Psoas muscle (tissue), 8 donors: ENCODE data around the gene PRR16. TPM values are rescaled to one million over a fixed set of nuclear protein-coding genes. Genes with fewer than 3 reads are reported as not detected.

Experiments
- ATAC-seq, 4 donors: fragments of 200-7000 bp; cut with Tn5 transposase; one replicate each; pipeline ENCODE4 v1.9.1; 2020; ENCODE audit warnings: moderate library complexity in 3 of 4, mild to moderate bottlenecking in 2 of 4
- DNase-seq, 2 donors: peaks; one replicate each; pipeline ENCODE4 v3.0.0-alpha.2; 2020
- H3K27ac ChIP-seq: fragments of 200-600 bp; one replicate; pipeline ENCODE4 v1.8.0; 2022
- H3K27me3 ChIP-seq, 3 donors: fragments of 200-600 bp in 1 of 3; one replicate each; pipeline versions ENCODE4 v1.6.1 to v1.8.0; 2013 to 2022; ENCODE audit warnings: low read length in 2 of 3, mild to moderate bottlenecking in 2 of 3, moderate library complexity in 1 of 3; ENCODE audit not compliant: insufficient read depth in 3 of 3
- H3K36me3 ChIP-seq, 2 donors: fragments of 200-600 bp in 1 of 2; one replicate each; pipeline versions ENCODE4 v1.6.1 to v1.8.0; 2013 to 2022; ENCODE audit warnings: low read depth in 1 of 2, mild to moderate bottlenecking in 1 of 2, moderate library complexity in 1 of 2; ENCODE audit not compliant: insufficient read depth in 1 of 2
- H3K4me1 ChIP-seq: fragments of 200-600 bp; one replicate; pipeline ENCODE4 v1.8.0; 2022
- H3K4me3 ChIP-seq: fragments of 200-600 bp; one replicate; pipeline ENCODE4 v1.8.0; 2022; ENCODE audit warnings: mild to moderate bottlenecking
- H3K9me3 ChIP-seq: fragments of 200-600 bp; one replicate; pipeline ENCODE4 v1.8.0; 2022
- CTCF ChIP-seq: fragments of 200-600 bp; IDR thresholded peaks from one replicate; pipeline ENCODE4 v1.8.0; 2022; ENCODE audit warnings: antibody characterized with exemption
- WGBS, 3 donors: extraction: QIAGEN DNeasy Blood & Tissue Kit; methylation state at CpG; one replicate each; pipeline versions ENCODE4 v1.1.6 to v1.1.7; 2013; 5-methylcytosine and 5-hydroxymethylcytosine counted together
- intact Hi-C, 2 donors: fragments of 100-400 bp; cut with DNase I; formaldehyde crosslinking; loops; one replicate each; pipeline versions ENCODE4 v1.11.0 to v1.14.2; 2022
- polyA plus RNA-seq, 3 donors: library from polyadenylated mRNA; stranded (reverse); fragments of 200-250 nt; gene quantifications; one replicate each; pipeline ENCODE4 v1.2.3, GENCODE V29; 2013
- total RNA-seq, 4 donors: library from RNA; stranded (reverse); fragmentation: NEBNext Ultra II Directional in 2 of 4; extraction: Animal tissue kit (Norgen Biotek cat#: 25700) in 2 of 4; gene quantifications; one replicate each; pipeline versions ENCODE4 v1.2.1 to v1.2.4, GENCODE V29; 2021 to 2023
- donor health status: healthy with polysubstance abuse.
- donor health status: DM: no; HTN: no; CAD: no; lungs with moderate emphysema.
- donor health status: Bipolar disorder and iron deficiency.
- donor health status: healthy.
- donor health status: DM: yes; HTN: yes; CAD: no.
- donor health status: DM: no; HTN: no; CAD: no.
- donor health status: DM: no; HTN: no; CAD: no.
- donor health status: DM: yes; HTN: yes; CAD: no.

The PRR16 gene
- total and polyA plus RNA-seq, 7 donors: 1.3 to 12.1 (median 3.1) TPM

- TF ChIP-seq CTCF: no peak
- peak; percentile 39 to 65 for DNase-seq
- H3K4me3 ChIP-seq: peak overlapping the region; percentile 76
- ATAC-seq: peak; percentile 49 to 77 (median 72)
- intact Hi-C loops: loop anchor here (10.0 kb wide), 2 partner anchors 411 to 521 kb away; no protein-coding TSS in a partner anchor
- H3K27ac ChIP-seq: peak overlapping the region; percentile 74
- no peaks in the 10 kb centered on the region for H3K9me3 ChIP-seq
- peaks cover 20% of the 10 kb centered on the region for H3K4me1 ChIP-seq
- WGBS, 3 donors: 1% methylated on average over 31 to 33 of the region's 33 CpGs
- no peaks in the 10 kb centered on the region for H3K36me3 ChIP-seq
- no peaks in the 10 kb centered on the region for H3K27me3 ChIP-seq
These were observed 1.4 kb downstream of the PRR16 start for GRCh38 chr5:120465436-120465961.

- no peak for ATAC-seq
- no peak for DNase-seq
- WGBS, 3 donors: 52 to 57% (median 56%) methylated on average over 4 of the region's 4 CpGs
- TF ChIP-seq CTCF: no peak
- intact Hi-C loops: loop anchor here (10.0 kb wide), 2 partner anchors 412 to 522 kb away; no protein-coding TSS in a partner anchor
- no peaks in the 10 kb centered on the region for H3K36me3 ChIP-seq
- no peaks in the 10 kb centered on the region for H3K9me3 ChIP-seq
- H3K4me3 ChIP-seq: peak overlapping the region; percentile 76
- peaks cover 20% of the 10 kb centered on the region for H3K4me1 ChIP-seq
- no peaks in the 10 kb centered on the region for H3K27me3 ChIP-seq
- peak overlapping the region; percentile 74 for H3K27ac ChIP-seq
These were observed 2.4 kb downstream of the PRR16 start for GRCh38 chr5:120466341-120467006.

GRCh38 chr5:120471971-120472370 is 7.9 kb downstream of the PRR16 start:
- intact Hi-C loops: no loop called here
- ATAC-seq: no peak

GRCh38 chr5:120472911-120473310 is 8.8 kb downstream of the PRR16 start:
- peaks cover 6% of the 10 kb centered on the region for H3K4me1 ChIP-seq
- no peak for TF ChIP-seq CTCF
- H3K4me3 ChIP-seq: no peak overlapping the region
- H3K36me3 ChIP-seq: no peaks in the 10 kb centered on the region
- H3K27me3 ChIP-seq: no peaks in the 10 kb centered on the region
- no peak for DNase-seq
- no peaks in the 10 kb centered on the region for H3K9me3 ChIP-seq
- ATAC-seq: no peak
- intact Hi-C loops: no loop called here
- H3K27ac ChIP-seq: no peak overlapping the region

More at GRCh38 chr5:120471971-120472370, 7.9 kb downstream of the PRR16 start:
- no peaks in the 10 kb centered on the region for H3K9me3 ChIP-seq
- H3K4me1 ChIP-seq: peaks cover 13% of the 10 kb centered on the region
- H3K27me3 ChIP-seq: no peaks in the 10 kb centered on the region
- DNase-seq: no peak
- H3K36me3 ChIP-seq: no peaks in the 10 kb centered on the region
- TF ChIP-seq CTCF: no peak
- no peak overlapping the region for H3K4me3 ChIP-seq
- H3K27ac ChIP-seq: no peak overlapping the region
